Pons (tissue), 1 donor: ENCODE data around the gene KIF6.
"Not testable (repeated sequence)": the region's sequence is repeated elsewhere in the genome, so short reads cannot be mapped to it uniquely, and the experiment has no call there.

Source experiments
- DNase-seq: peaks from one replicate; pipeline ENCODE4 v3.0.0-alpha.2; 2016; ENCODE audit warnings: low spot score

KIF6 gene

GRCh38 chr6:39499053-39499452 lies 226.2 kb downstream of the KIF6 start:
- no peak for DNase-seq

GRCh38 chr6:39498096-39498495 lies 227.1 kb downstream of the KIF6 start:
- DNase-seq: no peak

GRCh38 chr6:39496915-39497314 lies 228.3 kb downstream of the KIF6 start:
- no peak for DNase-seq

GRCh38 chr6:39496456-39496855 lies 228.8 kb downstream of the KIF6 start:
- DNase-seq: no peak

- DNase-seq: no peak
Observed at GRCh38 chr6:39495640-39496039, 229.6 kb downstream of the KIF6 start.

- DNase-seq: no peak
Observed at GRCh38 chr6:39494998-39495397, 230.2 kb downstream of the KIF6 start.

- DNase-seq: no peak
Observed at GRCh38 chr6:39493777-39494176, 231.4 kb downstream of the KIF6 start.

GRCh38 chr6:39493174-39493573 lies 232.0 kb downstream of the KIF6 start:
- no peak for DNase-seq

GRCh38 chr6:39490108-39490507 lies 235.1 kb downstream of the KIF6 start:
- peak; percentile 4 for DNase-seq

GRCh38 chr6:39488255-39488879 lies 236.8 kb downstream of the KIF6 start:
- peak; percentile 22 for DNase-seq

- DNase-seq: no peak
Observed at GRCh38 chr6:39484276-39484675, 240.9 kb downstream of the KIF6 start.

GRCh38 chr6:39479819-39480218 lies 245.4 kb downstream of the KIF6 start:
- DNase-seq: not testable (repeated sequence)

- no peak for DNase-seq
Observed at GRCh38 chr6:39476670-39477069, 248.5 kb downstream of the KIF6 start.

- DNase-seq: no peak
Observed at GRCh38 chr6:39476151-39476550, 249.1 kb downstream of the KIF6 start.

- no peak for DNase-seq
Observed at GRCh38 chr6:39471954-39472659, 253.1 kb downstream of the KIF6 start.

- no peak for DNase-seq
Observed at GRCh38 chr6:39470506-39470905, 254.7 kb downstream of the KIF6 start.

GRCh38 chr6:39468385-39468784 lies 256.8 kb downstream of the KIF6 start:
- DNase-seq: no peak

GRCh38 chr6:39466631-39467030 lies 258.6 kb downstream of the KIF6 start:
- DNase-seq: no peak

- DNase-seq: no peak
Observed at GRCh38 chr6:39465539-39465938, 259.7 kb downstream of the KIF6 start.

- DNase-seq: no peak
Observed at GRCh38 chr6:39464067-39464466, 261.1 kb downstream of the KIF6 start.

GRCh38 chr6:39453956-39454524 lies 271.2 kb downstream of the KIF6 start:
- DNase-seq: no peak

GRCh38 chr6:39453241-39453640 lies 272.0 kb downstream of the KIF6 start:
- no peak for DNase-seq

- DNase-seq: no peak
Observed at GRCh38 chr6:39452306-39453145, 272.7 kb downstream of the KIF6 start.
